Measurements from ENCODE around the gene RTN4R.

RTN4R gene

DNA sequence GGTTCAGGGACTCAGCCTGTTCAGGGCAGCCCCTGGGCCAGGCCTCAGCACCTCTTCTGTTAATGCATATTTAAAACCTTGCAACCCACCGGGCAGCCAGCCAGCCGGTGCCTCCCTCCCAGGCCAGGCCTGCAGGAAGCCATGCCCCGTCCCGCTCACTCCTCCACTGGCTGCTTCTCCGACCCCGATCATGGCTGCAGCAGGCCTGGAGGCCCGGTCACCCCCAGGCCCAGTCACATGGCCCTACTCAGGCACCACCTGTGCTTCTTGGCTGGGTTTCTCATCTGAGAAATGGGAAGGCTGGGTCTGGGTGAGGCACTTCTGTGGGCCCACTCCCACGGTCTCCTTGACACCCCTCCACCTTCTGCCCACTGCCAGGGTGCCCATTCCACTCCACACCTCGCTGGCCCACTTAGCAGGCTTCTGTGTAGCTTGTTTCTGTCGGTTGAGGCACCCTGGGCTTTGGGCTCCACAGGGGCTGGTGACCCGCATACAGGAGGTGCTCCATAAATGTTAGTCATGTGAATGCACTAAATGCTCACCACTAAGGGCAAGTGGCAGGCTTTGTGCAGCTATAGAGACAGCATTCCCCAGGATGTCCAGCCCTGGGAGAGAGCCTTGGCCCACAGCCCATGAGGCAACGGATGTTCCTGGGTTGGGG lies 11.4 kb downstream of the RTN4R start:
- no peak for FAIRE-seq

DNA sequence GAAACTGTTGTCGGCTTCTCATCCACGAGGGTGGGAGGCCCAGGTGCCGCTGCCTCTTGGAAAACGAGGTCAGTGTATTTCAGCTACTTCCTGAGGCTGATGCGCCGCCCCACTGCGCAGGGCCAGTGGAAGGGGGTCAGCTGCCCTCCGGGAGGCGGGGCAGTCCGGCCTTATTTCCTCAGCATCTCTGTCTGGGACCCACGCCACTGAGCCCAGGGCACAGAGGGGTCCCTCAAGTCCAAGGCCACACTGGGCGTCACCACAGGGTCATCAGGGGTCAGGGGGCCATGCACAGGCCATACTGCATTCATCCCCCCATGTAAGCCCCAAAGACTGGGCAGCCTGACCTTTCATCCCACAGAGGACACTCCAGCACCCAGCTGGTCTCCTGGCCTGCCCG lies 12.1 kb downstream of the RTN4R start:
- FAIRE-seq, result no peak

DNA sequence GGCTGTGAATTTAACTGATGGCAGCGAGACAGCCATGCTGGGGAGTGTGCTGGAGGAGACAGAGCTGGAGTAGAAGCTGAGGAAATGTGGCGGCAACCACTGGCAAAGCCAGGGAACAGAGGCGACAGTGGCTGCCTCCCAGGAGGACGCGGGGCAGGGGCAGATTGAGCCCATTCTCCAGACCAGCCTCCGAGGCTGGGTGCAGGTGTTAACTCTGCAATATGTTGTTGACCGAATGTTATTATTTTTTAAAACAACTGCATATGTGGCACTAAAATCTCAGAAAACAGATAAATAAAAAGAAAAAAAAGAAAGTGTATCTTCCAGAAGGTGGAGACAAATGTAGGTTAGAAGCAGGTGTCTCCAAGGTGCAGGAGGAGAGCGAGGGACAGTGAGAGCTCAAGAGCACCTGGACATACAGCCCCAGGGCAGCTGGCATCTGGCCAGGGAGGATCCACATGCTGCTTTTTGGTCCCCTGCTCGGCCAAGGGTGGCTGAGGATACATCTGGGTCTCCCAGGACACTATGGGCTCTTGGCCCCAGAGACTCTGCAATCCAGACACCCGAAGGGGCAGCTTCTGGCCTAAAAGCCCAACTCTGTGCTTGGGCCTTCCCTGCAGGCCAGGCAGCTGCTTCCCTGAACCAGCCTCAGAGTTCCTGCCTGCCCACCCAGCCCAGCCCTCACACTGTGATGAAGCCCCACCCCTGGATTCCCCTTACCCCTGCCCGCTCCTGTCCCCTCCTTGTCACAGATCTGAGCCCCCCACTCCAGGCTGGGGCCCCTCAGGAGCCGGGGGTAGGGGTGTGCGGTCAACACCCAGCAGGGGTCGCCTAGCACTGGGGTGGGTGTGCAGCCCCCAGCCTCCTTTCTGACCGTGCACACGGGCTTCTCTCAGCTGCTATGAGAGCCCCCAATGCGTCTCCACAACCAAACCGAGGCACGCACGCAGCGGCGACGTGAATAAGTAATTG lies 12.9 kb downstream of the RTN4R start:
- no peak for FAIRE-seq

GRCh38 chr22:20253161-20253560 lies 15.0 kb downstream of the RTN4R start:
- FAIRE-seq, result no peak

DNA sequence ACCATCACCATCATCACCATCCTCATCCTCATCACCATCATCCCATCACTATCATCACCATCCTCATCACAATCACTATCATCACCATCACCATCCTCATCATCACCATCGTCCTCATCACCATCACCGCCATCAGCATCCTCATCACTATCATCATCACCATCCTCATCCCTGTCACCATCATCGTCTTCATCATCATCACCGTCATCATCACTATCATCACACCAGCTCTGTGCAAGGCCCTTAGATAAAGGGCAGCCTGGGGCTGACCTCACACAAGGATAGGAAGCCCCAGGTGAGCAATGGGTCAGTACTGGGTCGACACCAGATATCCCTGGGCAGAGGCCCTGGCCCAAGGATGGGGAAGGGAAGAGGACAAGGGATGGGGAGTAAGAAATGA lies 16.1 kb downstream of the RTN4R start:
- no peak for FAIRE-seq

DNA sequence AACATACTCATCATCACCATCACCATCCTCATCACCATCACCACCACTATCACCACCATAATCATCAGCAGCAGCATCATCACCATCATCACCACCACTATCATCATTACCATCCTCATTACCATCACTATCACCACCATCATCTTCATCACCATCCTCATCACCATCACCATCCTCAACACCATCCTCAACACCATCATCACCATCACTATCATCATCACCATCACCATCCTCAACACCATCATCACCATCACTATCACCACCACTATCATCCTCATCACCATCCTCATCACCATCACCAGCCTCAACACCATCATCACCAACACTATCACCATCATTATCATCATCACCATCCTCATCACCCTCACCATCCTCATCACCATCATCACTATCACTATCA lies 16.6 kb downstream of the RTN4R start:
- no peak for FAIRE-seq

DNA sequence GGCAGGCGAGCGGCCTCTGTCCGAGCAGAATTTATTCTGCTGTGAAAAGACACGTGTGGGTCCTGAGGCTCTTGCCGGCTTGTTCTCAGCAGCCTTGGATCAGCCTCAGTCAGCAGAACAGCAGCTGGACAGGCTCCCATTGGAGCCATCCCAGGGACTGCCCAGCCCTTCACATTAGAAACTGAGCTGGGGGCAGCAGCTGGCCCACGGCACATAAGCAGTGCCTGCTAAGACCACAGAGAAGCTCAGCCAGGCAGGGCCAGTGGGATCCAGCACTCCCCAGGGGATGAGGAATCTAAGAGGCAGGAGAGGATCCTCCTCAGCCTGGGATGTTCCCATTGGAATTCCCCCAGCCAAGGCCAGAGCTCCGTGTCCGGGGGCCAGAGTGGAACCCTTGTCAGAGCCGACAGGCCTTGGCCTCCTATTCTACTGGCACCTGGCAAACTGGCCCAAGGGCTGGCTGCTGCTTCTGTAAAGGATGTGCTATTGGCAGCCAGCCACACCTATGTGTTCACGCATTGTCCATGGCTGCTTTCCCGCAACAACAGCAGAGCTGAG lies 18.2 kb downstream of the RTN4R start:
- no peak for FAIRE-seq

GRCh38 chr22:20248461-20248978 lies 19.6 kb downstream of the RTN4R start:
- no peak for FAIRE-seq

- FAIRE-seq, result no peak
Measured at GRCh38 chr22:20247608-20248171, 20.4 kb downstream of the RTN4R start.

- no peak for FAIRE-seq
Measured at GRCh38 chr22:20247010-20247505, 21.1 kb downstream of the RTN4R start.

DNA sequence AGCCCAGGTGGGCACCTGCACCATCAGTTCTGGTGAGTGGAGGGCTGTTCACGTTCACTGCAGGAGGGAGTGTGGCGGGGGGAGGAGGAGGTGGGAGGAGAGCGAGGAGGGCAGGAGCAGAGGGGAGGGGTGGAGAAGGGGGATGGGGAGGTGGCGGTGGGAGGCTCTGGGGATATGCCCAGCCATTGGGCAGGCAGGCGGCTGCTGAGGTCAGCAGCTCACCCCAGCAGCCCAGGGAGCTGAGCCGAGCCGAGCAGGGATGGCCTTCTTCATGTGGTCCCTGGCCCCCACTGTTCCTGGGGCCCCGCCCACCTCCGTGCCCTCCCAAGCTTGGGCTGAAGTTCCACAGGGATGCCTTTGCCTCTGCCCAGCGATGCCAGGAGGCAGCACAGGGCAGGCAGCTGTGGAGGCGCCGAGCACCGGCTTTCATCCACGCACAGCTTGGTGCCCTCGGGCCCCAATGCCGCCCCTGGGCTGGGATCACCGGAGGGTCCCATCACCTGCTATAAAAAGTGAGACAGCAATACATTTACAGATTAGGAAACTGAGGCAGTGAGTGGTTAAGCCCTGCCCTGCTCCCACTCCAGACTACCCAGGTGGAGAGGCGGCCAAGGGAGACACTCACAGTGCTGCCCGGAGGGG lies 21.6 kb downstream of the RTN4R start:
- no peak for FAIRE-seq

GRCh38 chr22:20245577-20246367 lies 22.3 kb downstream of the RTN4R start:
- no peak for FAIRE-seq

GRCh38 chr22:20244691-20245576 lies 23.2 kb downstream of the RTN4R start:
- no peak for FAIRE-seq

GRCh38 chr22:20244250-20244648 lies 23.9 kb downstream of the RTN4R start:
- no peak for FAIRE-seq

GRCh38 chr22:20243537-20244249 lies 24.4 kb downstream of the RTN4R start:
- no peak for FAIRE-seq

- FAIRE-seq, result no peak
Measured at GRCh38 chr22:20243176-20243536, 25.0 kb downstream of the RTN4R start.

GRCh38 chr22:20242393-20243175 lies 25.5 kb downstream of the RTN4R start:
- no peak for FAIRE-seq

DNA sequence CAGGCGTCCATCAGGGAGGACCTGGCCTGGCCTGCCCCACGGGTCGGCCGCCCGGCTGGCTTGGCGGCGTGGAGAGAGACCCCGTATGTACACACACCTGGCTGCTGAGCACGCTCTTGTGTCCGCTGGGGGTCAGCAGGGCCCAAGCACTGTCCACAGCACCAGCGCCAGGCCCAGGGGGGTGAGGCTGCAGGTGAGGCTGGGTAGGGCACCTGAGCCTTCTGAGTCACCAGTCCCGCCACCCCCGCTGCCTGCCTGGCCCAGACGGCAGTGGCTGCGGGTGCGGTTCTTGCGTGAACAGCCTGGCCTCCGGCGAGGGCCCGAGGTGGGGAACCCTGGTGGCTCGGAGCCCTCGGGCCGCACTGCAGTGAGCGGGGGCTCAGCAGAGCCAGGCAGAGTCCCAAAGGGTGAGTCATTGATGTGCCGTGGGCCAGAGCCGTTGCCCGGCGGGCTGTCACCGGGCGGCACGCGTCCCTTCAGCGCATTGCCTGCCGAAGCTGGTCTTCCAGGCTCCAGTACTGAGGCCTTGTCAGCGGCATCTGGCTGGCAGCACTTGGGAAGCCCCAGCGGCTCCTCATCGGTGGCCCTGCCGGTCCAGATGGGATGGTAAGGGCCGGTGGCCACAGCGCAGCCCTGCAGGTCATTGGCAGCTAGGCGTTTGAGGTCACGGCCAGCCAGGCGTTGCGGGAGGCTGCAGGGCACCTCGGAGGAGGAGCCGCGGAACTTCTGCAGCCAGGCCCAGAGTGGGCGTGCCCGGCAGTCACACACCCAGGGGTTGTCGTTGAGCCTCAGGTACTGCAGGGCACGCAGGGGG lies 26.3 kb downstream of the RTN4R start:
- FAIRE-seq, result no peak

Data from TTC549 (cell line).